HG02610 (cell line): ENCODE measurements around the gene RET.
A peak's percentile ranks its signal among the peaks of the same experiment; 100 is the strongest.

Source experiments
- ATAC-seq: cut with Tn5 transposase; IDR thresholded peaks from one replicate; pipeline ENCODE4 v1.9.1; 2021; ENCODE audit warnings: mild to moderate bottlenecking, moderate library complexity; ENCODE audit not compliant: unreplicated experiment

The RET gene

DNA sequence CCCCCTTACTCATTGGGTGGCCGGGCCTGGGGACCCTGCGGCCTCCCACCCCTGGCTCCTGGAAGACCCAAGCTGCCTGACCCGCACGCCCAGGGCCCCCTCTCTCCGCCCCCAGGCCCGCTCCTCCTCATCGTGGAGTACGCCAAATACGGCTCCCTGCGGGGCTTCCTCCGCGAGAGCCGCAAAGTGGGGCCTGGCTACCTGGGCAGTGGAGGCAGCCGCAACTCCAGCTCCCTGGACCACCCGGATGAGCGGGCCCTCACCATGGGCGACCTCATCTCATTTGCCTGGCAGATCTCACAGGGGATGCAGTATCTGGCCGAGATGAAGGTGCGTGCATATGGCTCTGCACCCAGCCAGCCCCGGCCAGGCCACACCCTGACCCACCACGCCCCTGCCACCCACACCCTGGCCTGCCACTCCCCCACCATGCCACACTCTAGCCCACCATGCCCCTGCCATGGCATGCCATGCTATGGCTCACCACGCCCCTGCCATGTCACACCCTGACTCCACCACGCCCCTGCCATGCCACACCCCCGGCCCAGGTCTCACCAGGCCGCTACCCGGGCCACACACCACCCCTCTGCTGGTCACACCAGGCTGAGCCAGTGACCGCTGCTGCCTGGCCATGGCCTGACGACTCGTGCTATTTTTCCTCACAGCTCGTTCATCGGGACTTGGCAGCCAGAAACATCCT lies 42.7 kb downstream of the RET start:
- ATAC-seq: no peak

GRCh38 chr10:43120116-43120928 lies 43.5 kb downstream of the RET start:
- ATAC-seq: no peak

GRCh38 chr10:43120929-43121314 lies 44.1 kb downstream of the RET start:
- peak; percentile 96 for ATAC-seq

GRCh38 chr10:43121444-43121843 lies 44.6 kb downstream of the RET start:
- peak; percentile 21 for ATAC-seq

DNA sequence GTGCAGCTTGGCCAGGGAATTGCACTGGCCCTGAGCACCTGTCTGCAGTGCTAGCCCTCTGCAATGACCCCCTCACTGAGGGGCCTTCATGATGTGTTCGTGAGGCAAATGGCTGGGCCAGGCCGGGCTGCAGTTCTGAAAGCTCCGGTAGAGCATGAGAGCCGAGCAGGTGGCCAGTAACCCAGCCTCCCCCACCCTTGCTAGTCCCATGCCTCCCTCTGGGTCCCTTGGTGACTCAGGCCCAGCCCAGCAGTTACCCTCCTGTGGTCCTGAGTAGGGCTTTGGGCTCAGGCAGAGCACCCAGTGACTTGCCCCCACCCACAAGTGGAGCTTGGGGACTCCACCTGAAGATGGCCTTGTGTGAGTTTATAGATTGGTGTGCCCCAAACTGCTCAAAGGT lies 45.2 kb downstream of the RET start:
- ATAC-seq: no peak

- ATAC-seq: no peak
Measured at GRCh38 chr10:43122826-43123225, 46.0 kb downstream of the RET start.

- no peak for ATAC-seq
Measured at GRCh38 chr10:43123361-43124093, 46.7 kb downstream of the RET start.

- ATAC-seq: no peak
Measured at GRCh38 chr10:43124094-43124521, 47.2 kb downstream of the RET start.

GRCh38 chr10:43124574-43125273 lies 47.9 kb downstream of the RET start:
- ATAC-seq: no peak

- ATAC-seq: no peak
Measured at GRCh38 chr10:43125274-43125845, 48.5 kb downstream of the RET start.

DNA sequence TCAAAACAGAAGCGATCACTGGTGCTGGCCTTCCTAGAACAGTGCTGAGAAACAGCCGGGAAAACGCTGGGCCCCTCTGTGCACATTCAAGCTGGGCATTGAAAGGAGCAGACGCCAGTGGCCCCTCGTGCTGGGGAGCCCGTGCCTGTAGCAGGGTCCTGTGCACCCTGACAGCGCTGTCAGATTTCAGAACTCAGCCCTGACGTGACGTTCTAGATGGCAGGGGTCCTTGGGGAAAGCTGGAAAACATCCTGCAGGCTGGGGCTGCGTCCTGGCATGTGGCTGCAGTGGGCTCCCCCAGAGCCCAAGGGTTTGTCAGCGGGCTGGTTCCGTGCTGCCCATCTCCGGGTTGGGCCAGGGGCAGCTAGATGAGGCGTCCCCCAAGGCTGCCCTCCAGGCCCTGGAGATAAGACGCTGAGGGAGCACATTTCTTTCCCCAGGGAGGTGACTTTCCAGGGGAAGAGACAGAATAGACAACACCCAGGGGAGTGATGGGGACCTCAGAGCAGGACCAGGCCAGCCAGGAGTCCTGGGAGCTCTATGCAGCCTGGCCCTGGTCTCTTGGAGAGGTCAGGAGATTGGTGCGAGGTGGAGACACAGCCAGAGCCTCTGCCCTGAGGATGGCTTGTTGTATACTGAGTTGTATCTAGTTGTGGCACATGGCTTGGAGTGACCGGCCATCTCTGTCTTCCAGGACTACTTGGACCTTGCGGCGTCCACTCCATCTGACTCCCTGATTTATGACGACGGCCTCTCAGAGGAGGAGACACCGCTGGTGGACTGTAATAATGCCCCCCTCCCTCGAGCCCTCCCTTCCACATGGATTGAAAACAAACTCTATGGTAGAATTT lies 49.2 kb downstream of the RET start:
- no peak for ATAC-seq

- ATAC-seq: no peak
Measured at GRCh38 chr10:43126759-43127424, 50.0 kb downstream of the RET start.

DNA sequence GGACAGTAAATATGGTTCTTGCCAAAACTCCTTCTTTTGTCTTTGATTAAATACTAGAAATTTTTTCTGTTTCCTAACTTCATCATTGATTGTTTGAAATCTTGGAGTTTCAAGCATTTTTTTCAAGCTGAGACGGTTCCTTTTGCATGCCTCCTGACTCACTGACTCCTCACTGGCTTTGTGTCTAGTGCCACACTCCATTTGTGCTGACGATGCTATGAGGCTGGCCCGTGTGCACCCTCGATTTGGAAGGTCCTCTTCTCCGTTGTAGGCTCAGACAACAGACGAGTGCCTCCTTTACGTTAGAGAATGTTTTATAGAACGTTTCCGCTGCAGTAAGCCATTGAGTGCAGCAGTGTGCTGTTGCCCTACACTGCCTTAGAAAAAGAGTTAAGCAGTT lies 50.6 kb downstream of the RET start:
- no peak for ATAC-seq

- ATAC-seq: no peak
Measured at GRCh38 chr10:43128331-43128730, 51.5 kb downstream of the RET start.

GRCh38 chr10:43128958-43129706 lies 52.3 kb downstream of the RET start:
- peak; percentile 85 for ATAC-seq

DNA sequence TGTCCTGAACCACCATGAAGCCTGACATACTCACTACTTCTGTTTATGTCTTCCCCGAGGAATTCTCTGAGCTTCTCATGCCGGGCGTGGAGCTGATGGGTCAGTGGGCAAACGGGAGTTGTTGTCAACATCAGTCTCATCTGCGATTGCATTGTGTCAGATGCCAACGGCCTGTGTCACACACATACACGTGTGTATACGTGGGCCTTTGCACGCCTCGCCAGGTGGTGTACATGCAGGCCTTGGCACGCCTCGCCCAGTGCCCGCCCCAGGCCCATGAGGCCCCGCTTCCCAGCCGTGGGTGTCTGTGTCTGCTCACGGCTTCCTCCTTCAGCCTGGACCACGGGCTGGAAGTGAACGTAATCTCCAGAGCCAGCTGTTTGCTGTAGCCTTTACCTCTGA lies 53.9 kb downstream of the RET start:
- ATAC-seq: no peak

GRCh38 chr10:43131256-43131655 lies 54.4 kb downstream of the RET start:
- no peak for ATAC-seq

GRCh38 chr10:43131906-43132305 lies 55.0 kb downstream of the RET start:
- no peak for ATAC-seq
